ENCODE results near the gene GPD1. TPM values are rescaled to one million over a fixed set of nuclear protein-coding genes. Genes with fewer than 3 reads are reported as not detected.
A peak's percentile ranks its signal among the peaks of the same experiment; 100 is the strongest.

Gene GPD1
- total and polyA plus RNA-seq, 9 of the 15 experiments (the other 6 are each of a cell fraction or from before 2014, with no cell fraction given) = 0.13 to 1.00 (median 0.55) TPM

- Histone ChIP-seq H3K36me3 (ENCODE audit: control insufficient read depth, insufficient read depth, low read length) (peaks cover 18% of the 10 kb centered on the region; the same call in 2 of the 3 replicates), H3K4me3 (no peak overlapping the region), H3K9me1 (ENCODE audit: control insufficient read depth, insufficient read depth, low read length) (no peaks in the 10 kb centered on the region), H3K4me1 (replicated peaks in 1 of 2; ENCODE audit: control insufficient read depth in 2 of 2, insufficient read depth in 2 of 2, low read length in 2 of 2) (peaks cover 10 to 21% of the 10 kb centered on the region in 2 experiments; a peak in 4 of 5 replicates), H3K27me3 (ENCODE audit: control insufficient read depth in 2 of 2, insufficient read depth in 2 of 2, low read length in 2 of 2) (no peaks in the 10 kb centered on the region), H3K9me3 (replicated peaks; ENCODE audit: control insufficient read depth, insufficient read depth, low read depth, low read length) (no peaks in the 10 kb centered on the region), H3K4me2 (ENCODE audit: insufficient read depth, low read length) (no peak overlapping the region), H3K79me2 (ENCODE audit: control insufficient read depth, insufficient read depth, low read length) (peaks cover 10% of the 10 kb centered on the region), H3K27ac (ENCODE audit: extremely low read depth, low read depth, low read length) (no peak overlapping the region), H4K20me1 (replicated peaks; ENCODE audit: control insufficient read depth, insufficient read depth, low read length) (peaks cover 5% of the 10 kb centered on the region), H2AFZ (ENCODE audit: low read depth, low read length) (no peak overlapping the region), H3K9ac (ENCODE audit: insufficient read depth in 1 of 2, low read depth in 2 of 2, low read length in 2 of 2) (no peak overlapping the region; a peak in 1 of 4 replicates)
- BruUV-seq (replicated peaks) = no TSS peak
- WGBS (ENCODE audit: insufficient coverage, low coverage, missing lambda C conversion rate) = 52% methylated on average over 7 of the region's 7 CpGs
- no peak for DNase-seq (ENCODE audit: extremely low read depth in 1 of 4, low spot score in 3 of 4)
- ChIA-PET CTCF (ENCODE audit: low intra/inter-chr PET ratio) (no interaction called here), POLR2A (interaction anchor here (0.6 to 1.2 kb wide), 5 partner anchors 103 to 849 kb away, joined by 3 to 4 read pairs (median 3); partner anchors contain the start of gene BCDIN3D)
- intact Hi-C loops (cut with micrococcal nuclease) (no loop called here), in situ Hi-C loops (cut with MboI) (loop anchor here (5.0 kb wide), 1 partner anchor 95 kb away; no protein-coding TSS in a partner anchor)
- peak; percentile 23 for FAIRE-seq
- no peak for TF ChIP-seq HSF4 (CRISPR knock-in tag; IDR thresholded peaks at IDR 0.05; ENCODE audit: borderline replicate concordance)
- TF ChIP-seq SMARCC2 (IDR thresholded peaks at IDR 0.05; ENCODE audit: low read depth) = no peak
- peak; percentile 64; the same call in 1 of the 2 replicates for TF ChIP-seq ZBTB33 (CRISPR knock-in tag; IDR thresholded peaks at IDR 0.05)
- no peak for ATAC-seq
Measured at GRCh38 chr12:50082644-50083043, 21.2 kb upstream of the GPD1 start.
